ES-I3 (cell line): ENCODE results near the gene ZNF594.
"Not testable (repeated sequence)": the region's sequence is repeated elsewhere in the genome, so short reads cannot be mapped to it uniquely, and the experiment has no call there.

Source experiments
- H3K36me3 ChIP-seq: 2 replicates; pipeline ENCODE4 v1.6.1; 2013; ENCODE audit warnings: mild to moderate bottlenecking, low read length, control low read depth, moderate library complexity; ENCODE audit not compliant: insufficient read depth
- H3K4me1 ChIP-seq: 2 replicates; pipeline ENCODE4 v1.6.1; 2013; ENCODE audit warnings: mild to moderate bottlenecking, control low read depth, low read length; ENCODE audit not compliant: insufficient read depth
- H3K9ac ChIP-seq: 2 replicates; pipeline ENCODE4 v1.6.1; 2013; ENCODE audit warnings: low read depth, mild to moderate bottlenecking, low read length, moderate library complexity
- H3K9me3 ChIP-seq: 2 replicates; pipeline ENCODE4 v1.6.1; 2013; ENCODE audit warnings: mild to moderate bottlenecking, low read length, moderate library complexity; ENCODE audit not compliant: control insufficient read depth, insufficient read depth

The ZNF594 gene

GRCh38 chr17:5135131-5135712, 56.4 kb downstream of the ZNF594 start:
- not testable (repeated sequence) for H3K4me1 ChIP-seq, H3K9me3 ChIP-seq, H3K36me3 ChIP-seq, H3K9ac ChIP-seq

GRCh38 chr17:5134571-5134970, 57.1 kb downstream of the ZNF594 start:
- not testable (repeated sequence) for H3K4me1 ChIP-seq, H3K36me3 ChIP-seq, H3K9me3 ChIP-seq, H3K9ac ChIP-seq

GRCh38 chr17:5133961-5134360, 57.7 kb downstream of the ZNF594 start:
- H3K4me1 ChIP-seq, H3K9ac ChIP-seq, H3K36me3 ChIP-seq, H3K9me3 ChIP-seq: not testable (repeated sequence)

DNA sequence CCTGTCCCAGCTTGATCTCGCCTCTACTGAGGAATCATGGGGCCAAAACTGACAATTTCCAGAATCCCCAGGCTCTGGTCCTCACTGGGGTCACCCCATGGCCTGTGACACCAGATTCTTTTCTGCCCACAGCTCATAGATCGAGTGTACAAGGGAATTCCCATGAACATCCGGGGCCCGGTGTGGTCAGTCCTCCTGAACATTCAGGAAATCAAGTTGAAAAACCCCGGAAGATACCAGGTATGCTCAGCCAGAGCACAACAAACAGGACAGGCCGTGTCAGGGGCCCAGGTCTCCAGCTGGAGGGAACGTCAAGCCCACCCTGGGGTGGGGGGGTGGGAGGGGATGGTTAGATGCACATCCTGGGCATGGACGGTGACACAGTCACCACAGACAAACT, 58.4 kb downstream of the ZNF594 start:
- Histone ChIP-seq H3K36me3 (no peaks in the 10 kb centered on the region), H3K9me3 (no peaks in the 10 kb centered on the region), H3K4me1 (no peaks in the 10 kb centered on the region)

DNA sequence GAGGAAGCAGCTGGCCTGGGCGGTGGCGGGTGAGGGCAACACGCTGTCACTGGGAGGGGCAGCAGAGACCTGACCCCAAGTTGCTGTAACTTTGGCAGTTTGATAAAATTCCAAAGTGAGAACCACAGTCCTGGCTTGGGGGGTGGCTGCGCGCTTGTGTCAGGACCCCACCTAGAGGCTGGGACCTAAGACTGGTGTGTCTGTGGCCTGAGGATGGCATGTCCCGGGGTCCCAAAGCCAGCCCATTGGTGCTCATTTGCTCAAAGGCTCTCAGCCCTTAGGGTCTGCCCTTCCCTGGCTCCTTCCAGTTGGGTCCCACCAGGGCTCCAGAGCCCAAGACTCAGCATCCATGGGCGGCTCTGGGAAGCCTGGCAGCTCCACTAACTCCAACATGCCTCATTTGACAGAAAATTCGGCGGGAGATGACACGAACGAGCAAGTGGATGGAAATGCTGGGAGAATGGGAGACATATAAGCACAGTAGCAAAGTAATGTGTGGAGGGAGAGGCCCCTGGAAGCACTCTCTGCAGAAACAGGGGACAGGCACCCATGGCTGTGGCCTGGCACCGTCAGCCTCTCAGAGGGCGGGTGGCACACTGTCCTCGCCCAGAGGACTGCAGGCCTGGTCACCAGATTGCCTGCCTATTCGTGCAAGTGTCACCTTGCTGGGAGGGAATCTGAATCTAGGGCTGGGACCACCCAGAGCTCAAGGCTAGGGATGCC, 59.0 kb downstream of the ZNF594 start:
- not testable (repeated sequence) for H3K36me3 ChIP-seq, H3K4me1 ChIP-seq, H3K9ac ChIP-seq, H3K9me3 ChIP-seq

More for the DNA sequence above, 58.4 kb downstream of the ZNF594 start:
- no peak overlapping the region for H3K9ac ChIP-seq

GRCh38 chr17:5131799-5132502, 59.7 kb downstream of the ZNF594 start:
- H3K9ac ChIP-seq, H3K9me3 ChIP-seq, H3K4me1 ChIP-seq, H3K36me3 ChIP-seq: not testable (repeated sequence)

DNA sequence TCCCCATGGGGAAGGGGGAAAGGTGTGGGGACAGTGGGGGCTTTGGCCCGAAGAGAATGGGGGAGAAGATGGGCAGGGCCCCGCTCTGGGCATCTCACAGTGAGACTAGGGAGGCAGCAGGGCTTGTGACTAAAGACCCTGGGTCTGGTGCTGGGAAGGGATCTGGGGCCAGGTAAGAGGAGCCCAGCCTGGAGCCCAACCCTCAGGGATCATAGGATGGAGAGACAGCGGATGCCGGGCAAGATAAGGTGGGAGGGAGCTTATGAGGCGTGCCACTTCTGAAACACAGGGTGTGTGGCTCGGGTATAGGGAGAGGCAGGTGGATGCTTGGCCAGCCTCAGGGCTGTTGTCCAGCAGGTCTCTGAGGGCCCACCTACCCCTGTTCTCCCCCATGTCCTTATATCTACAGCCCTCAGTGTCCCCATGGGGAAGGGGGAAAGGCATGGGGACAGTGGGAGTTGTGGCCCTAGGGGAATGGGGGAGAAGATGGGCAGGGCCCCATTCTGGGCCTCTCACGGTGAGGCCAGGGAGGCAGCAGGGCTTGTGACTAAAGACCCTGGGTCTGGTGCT, 60.4 kb downstream of the ZNF594 start:
- H3K9ac ChIP-seq: no peak overlapping the region
- H3K9me3 ChIP-seq: no peaks in the 10 kb centered on the region
- H3K36me3 ChIP-seq: no peaks in the 10 kb centered on the region
- no peaks in the 10 kb centered on the region for H3K4me1 ChIP-seq

- not testable (repeated sequence) for H3K9me3 ChIP-seq, H3K4me1 ChIP-seq, H3K9ac ChIP-seq, H3K36me3 ChIP-seq
Observed at GRCh38 chr17:5130687-5131086, 61.0 kb downstream of the ZNF594 start.

GRCh38 chr17:5130261-5130660, 61.4 kb downstream of the ZNF594 start:
- H3K36me3 ChIP-seq, H3K4me1 ChIP-seq, H3K9me3 ChIP-seq, H3K9ac ChIP-seq: not testable (repeated sequence)

DNA sequence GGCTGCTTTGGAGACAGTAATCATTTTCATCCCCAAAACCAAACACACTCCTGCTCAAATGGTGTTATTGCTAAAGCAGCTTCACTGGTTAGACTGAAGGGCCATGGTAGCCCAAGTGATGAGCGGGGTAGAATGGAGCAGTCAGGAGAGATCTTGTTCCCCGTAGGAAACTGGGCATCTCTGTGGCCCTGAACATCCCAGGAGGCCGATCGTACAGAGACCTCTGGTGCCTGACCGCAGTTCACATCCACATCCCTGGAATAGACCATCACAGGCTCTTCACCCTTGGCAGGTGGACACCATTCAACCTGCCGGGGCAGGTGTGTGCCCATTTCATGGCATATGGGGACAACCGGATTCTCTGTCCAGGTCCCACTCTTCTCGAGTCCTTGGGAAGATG, 61.9 kb downstream of the ZNF594 start:
- H3K4me1 ChIP-seq, H3K36me3 ChIP-seq, H3K9ac ChIP-seq, H3K9me3 ChIP-seq: not testable (repeated sequence)
